ENCODE measurements around the gene RGR.

Gene RGR

DNA sequence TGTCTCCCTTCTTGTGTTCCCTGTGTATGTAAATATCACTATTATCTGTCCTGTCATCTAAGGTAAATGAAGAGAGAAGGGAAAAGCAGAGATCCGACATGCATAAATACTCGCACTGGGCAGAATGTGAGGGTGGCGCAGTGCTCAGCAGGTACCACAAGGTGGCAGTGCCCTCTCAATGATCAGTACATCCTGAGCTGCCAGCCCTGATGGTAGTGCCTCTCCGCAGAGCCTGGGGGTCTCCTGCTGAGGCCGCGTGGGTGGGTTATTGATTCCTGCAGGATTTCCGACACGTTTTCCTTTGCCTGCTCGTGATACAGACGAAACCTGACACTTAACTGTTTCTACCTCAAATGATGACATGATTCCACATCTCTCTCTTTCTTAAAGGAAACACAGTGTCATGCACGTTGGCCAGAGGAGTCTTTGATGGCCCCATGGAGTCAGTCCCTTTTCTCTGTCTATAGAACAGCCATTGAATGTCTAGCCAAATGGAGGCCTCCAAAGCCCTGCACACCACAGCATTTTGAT is 19.8 kb downstream of the RGR start:
- TF ChIP-seq FOXA1 (IDR thresholded peaks at IDR 0.05), result no peak
- TF ChIP-seq ZNF384 (IDR thresholded peaks at IDR 0.05), result no peak
- TF ChIP-seq LEF1 (IDR thresholded peaks at IDR 0.05; ENCODE audit: borderline replicate concordance), result no peak
- no peak for TF ChIP-seq FOXM1 (IDR thresholded peaks at IDR 0.05; ENCODE audit: borderline replicate concordance)
- no peak for TF ChIP-seq NFRKB (IDR thresholded peaks at IDR 0.05)
- no peak for TF ChIP-seq CTBP1 (IDR thresholded peaks at IDR 0.05; ENCODE audit: borderline replicate concordance)
- TF ChIP-seq, protein P1, sequence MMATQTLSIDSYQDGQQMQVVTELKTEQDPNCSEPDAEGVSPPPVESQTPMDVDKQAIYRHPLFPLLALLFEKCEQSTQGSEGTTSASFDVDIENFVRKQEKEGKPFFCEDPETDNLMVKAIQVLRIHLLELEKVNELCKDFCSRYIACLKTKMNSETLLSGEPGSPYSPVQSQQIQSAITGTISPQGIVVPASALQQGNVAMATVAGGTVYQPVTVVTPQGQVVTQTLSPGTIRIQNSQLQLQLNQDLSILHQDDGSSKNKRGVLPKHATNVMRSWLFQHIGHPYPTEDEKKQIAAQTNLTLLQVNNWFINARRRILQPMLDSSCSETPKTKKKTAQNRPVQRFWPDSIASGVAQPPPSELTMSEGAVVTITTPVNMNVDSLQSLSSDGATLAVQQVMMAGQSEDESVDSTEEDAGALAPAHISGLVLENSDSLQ (IDR thresholded peaks at IDR 0.05), result no peak
- no peak for TF ChIP-seq SUZ12 (IDR thresholded peaks at IDR 0.05)
- TF ChIP-seq ELF4 (IDR thresholded peaks at IDR 0.05), result no peak
- no peak for TF ChIP-seq TARDBP (IDR thresholded peaks at IDR 0.05)
- TF ChIP-seq ARNT (IDR thresholded peaks at IDR 0.05), result no peak
- no peak for TF ChIP-seq HDGF (IDR thresholded peaks at IDR 0.05; ENCODE audit: borderline replicate concordance)
- no peak for TF ChIP-seq SP1 (IDR thresholded peaks at IDR 0.05)
- TF ChIP-seq FOXK2 (IDR thresholded peaks at IDR 0.05), result no peak
- TF ChIP-seq BHLHE40 (IDR thresholded peaks at IDR 0.05; ENCODE audit: borderline replicate concordance), result no peak
- TF ChIP-seq L3MBTL2 (conservative IDR thresholded peaks at IDR 0.05), result no peak
- POLR2A ChIA-PET, result interaction anchor here (1.0 kb wide), 1 partner anchor 63 kb away, joined by 3 read pairs; the partner anchor contains the start of gene CCSER2
- CTCF ChIA-PET, result interaction anchor here (0.6 to 2.8 kb wide), 5 partner anchors 267 to 284 kb away, joined by 3 to 23 read pairs (median 5); no protein-coding TSS in a partner anchor
- peak; percentile 81 for DNase-seq (ENCODE audit: extremely low spot score)

DNA sequence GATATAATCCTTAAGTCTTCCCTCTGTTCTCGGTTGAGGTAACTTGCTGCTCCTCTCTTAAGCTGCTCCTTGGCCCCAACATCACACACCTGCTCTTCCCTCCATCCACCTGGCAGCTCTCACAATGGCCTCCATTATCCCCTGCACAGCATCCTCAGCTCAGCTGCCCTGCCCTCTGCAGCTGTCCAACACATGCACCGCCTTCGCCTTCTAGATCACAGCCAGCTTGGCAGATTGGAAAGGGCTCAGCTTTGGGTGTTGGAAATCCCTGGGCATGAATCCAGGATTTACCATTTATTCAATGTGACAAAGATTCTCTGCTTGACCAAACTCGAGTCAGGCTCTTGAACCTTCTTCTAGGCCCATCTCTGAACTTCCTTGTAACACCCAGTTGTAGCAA is 20.6 kb downstream of the RGR start:
- TF ChIP-seq FOXA1 (IDR thresholded peaks at IDR 0.05) (no peak), L3MBTL2 (conservative IDR thresholded peaks at IDR 0.05) (no peak), NFRKB (IDR thresholded peaks at IDR 0.05) (no peak), BHLHE40 (IDR thresholded peaks at IDR 0.05; ENCODE audit: borderline replicate concordance) (no peak), TARDBP (IDR thresholded peaks at IDR 0.05) (no peak), CTBP1 (IDR thresholded peaks at IDR 0.05; ENCODE audit: borderline replicate concordance) (no peak), ZNF384 (IDR thresholded peaks at IDR 0.05) (no peak), FOXM1 (IDR thresholded peaks at IDR 0.05; ENCODE audit: borderline replicate concordance) (no peak), ELF4 (IDR thresholded peaks at IDR 0.05) (no peak), LEF1 (IDR thresholded peaks at IDR 0.05; ENCODE audit: borderline replicate concordance) (no peak), FOXK2 (IDR thresholded peaks at IDR 0.05) (no peak), ARNT (IDR thresholded peaks at IDR 0.05) (no peak), SUZ12 (IDR thresholded peaks at IDR 0.05) (no peak)
- TF ChIP-seq, protein P1 (IDR thresholded peaks at IDR 0.05), result no peak
- DNase-seq (ENCODE audit: extremely low spot score), result no peak

DNA sequence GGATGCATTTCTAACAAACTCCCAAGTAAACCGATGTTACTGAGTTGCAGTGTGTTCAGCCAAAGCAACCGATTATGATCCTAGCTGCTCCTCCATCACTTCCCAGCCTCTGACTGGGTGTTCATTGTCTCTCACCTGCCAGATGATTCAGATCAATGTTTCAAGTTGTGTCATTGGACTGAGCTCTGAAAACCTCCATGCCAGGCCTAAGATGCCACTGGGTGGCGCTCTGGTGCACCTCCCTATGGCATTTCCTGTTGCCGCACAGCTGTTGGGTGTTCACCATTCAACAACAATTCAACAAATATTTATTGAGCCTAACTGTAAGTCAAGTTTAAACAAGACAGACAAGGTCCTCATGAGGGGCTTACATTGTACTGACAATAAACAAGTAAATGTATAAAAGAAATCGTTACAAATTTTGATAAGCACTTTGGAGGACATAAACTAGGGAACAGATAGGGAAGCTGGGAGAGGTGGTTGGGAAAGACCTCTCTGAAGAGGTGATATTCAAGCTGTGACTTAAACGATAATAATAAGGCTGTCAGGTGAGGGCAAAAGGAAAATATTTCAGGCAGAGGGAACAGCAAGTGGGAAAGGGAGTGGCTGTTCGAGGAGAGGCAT is 22.8 kb downstream of the RGR start:
- TF ChIP-seq FOXK2 (IDR thresholded peaks at IDR 0.05) (no peak), FOXA1 (IDR thresholded peaks at IDR 0.05) (no peak), SUZ12 (IDR thresholded peaks at IDR 0.05) (no peak), FOXM1 (IDR thresholded peaks at IDR 0.05; ENCODE audit: borderline replicate concordance) (no peak), ZNF384 (IDR thresholded peaks at IDR 0.05) (no peak), CTBP1 (IDR thresholded peaks at IDR 0.05; ENCODE audit: borderline replicate concordance) (no peak), BHLHE40 (IDR thresholded peaks at IDR 0.05; ENCODE audit: borderline replicate concordance) (no peak), LEF1 (IDR thresholded peaks at IDR 0.05; ENCODE audit: borderline replicate concordance) (no peak)
- CTCF ChIA-PET, result interaction anchor here (0.7 to 2.4 kb wide), 13 partner anchors 11 to 273 kb away, joined by 3 to 33 read pairs (median 4); no protein-coding TSS in a partner anchor
- POLR2A ChIA-PET, result interaction anchor here (0.9 to 1.1 kb wide), 2 partner anchors 24 to 270 kb away, joined by 3 to 4 read pairs; no protein-coding TSS in a partner anchor
- peak; percentile 49 for DNase-seq (ENCODE audit: extremely low spot score)

More for the DNA sequence above, 20.6 kb downstream of the RGR start:
- ChIA-PET CTCF (interaction anchor here (2.8 kb wide), 1 partner anchor 271 kb away, joined by 23 read pairs; no protein-coding TSS in a partner anchor), POLR2A (no interaction called here)

DNA sequence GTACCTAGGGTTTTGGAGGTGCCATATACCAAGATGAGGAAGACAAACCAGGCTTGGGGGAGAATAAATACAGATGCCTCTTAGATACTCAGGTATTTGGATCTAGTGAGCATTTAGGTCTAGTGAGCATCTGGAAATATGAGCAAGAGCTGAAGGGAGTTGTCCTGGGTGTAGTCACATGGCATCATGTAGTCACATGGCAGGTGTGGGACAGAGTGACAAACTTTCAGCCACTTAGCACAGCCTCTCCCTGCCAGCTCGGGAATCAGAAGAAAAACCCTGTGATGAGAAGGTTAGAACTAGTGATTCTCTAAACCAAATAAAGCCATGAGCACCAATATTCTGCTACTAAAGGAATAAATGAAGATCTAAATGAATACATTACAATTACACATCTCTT is 24.3 kb downstream of the RGR start:
- POLR2A ChIA-PET, result no interaction called here
- CTCF ChIA-PET, result interaction anchor here (0.7 kb wide), 1 partner anchor 268 kb away, joined by 3 read pairs; no protein-coding TSS in a partner anchor
- TF ChIP-seq CTBP1 (IDR thresholded peaks at IDR 0.05; ENCODE audit: borderline replicate concordance), result no peak
- TF ChIP-seq FOXA1 (IDR thresholded peaks at IDR 0.05), result no peak
- no peak for TF ChIP-seq ZNF384 (IDR thresholded peaks at IDR 0.05)
- no peak for TF ChIP-seq HDGF (IDR thresholded peaks at IDR 0.05; ENCODE audit: borderline replicate concordance)
- TF ChIP-seq ARNT (IDR thresholded peaks at IDR 0.05), result no peak
- TF ChIP-seq BHLHE40 (IDR thresholded peaks at IDR 0.05; ENCODE audit: borderline replicate concordance), result no peak
- TF ChIP-seq FOXK2 (IDR thresholded peaks at IDR 0.05), result no peak
- no peak for TF ChIP-seq L3MBTL2 (conservative IDR thresholded peaks at IDR 0.05)
- TF ChIP-seq NFRKB (IDR thresholded peaks at IDR 0.05), result no peak
- no peak for TF ChIP-seq SUZ12 (IDR thresholded peaks at IDR 0.05)
- TF ChIP-seq SP1 (IDR thresholded peaks at IDR 0.05), result no peak
- TF ChIP-seq LEF1 (IDR thresholded peaks at IDR 0.05; ENCODE audit: borderline replicate concordance), result no peak
- no peak for TF ChIP-seq TARDBP (IDR thresholded peaks at IDR 0.05)
- TF ChIP-seq FOXM1 (IDR thresholded peaks at IDR 0.05; ENCODE audit: borderline replicate concordance), result no peak
- TF ChIP-seq, protein P1 (IDR thresholded peaks at IDR 0.05), result no peak
- TF ChIP-seq ELF4 (IDR thresholded peaks at IDR 0.05), result no peak
- DNase-seq (ENCODE audit: extremely low spot score), result no peak

DNA sequence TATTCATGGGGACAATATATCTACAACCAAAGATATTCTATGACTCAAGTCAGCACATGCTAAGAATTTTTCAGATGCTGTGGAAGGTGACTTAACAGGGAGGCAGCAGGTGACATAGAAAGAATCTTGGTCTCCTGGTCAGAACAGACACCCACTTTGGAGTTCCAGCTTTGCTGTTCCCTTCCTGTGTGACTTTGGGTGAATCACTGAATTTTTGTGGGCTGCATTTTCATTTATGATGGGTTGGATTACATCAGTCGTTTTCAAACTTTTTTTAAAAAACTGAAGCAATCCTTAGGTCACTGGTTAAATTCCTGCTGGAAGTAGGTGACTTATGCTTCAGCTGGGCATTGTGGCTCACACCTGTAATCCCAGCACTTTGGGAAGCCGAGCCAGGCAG is 24.9 kb downstream of the RGR start:
- ChIA-PET POLR2A (no interaction called here), CTCF (interaction anchor here (0.7 kb wide), 2 partner anchors 129 to 267 kb away, joined by 3 to 4 read pairs; no protein-coding TSS in a partner anchor)
- TF ChIP-seq FOXA1 (IDR thresholded peaks at IDR 0.05), result no peak
- TF ChIP-seq FOXM1 (IDR thresholded peaks at IDR 0.05; ENCODE audit: borderline replicate concordance), result no peak
- TF ChIP-seq, protein P1 (IDR thresholded peaks at IDR 0.05), result no peak
- no peak for TF ChIP-seq LEF1 (IDR thresholded peaks at IDR 0.05; ENCODE audit: borderline replicate concordance)
- no peak for TF ChIP-seq ARNT (IDR thresholded peaks at IDR 0.05)
- no peak for TF ChIP-seq FOXK2 (IDR thresholded peaks at IDR 0.05)
- TF ChIP-seq HDGF (IDR thresholded peaks at IDR 0.05; ENCODE audit: borderline replicate concordance), result no peak
- no peak for TF ChIP-seq ELF4 (IDR thresholded peaks at IDR 0.05)
- no peak for TF ChIP-seq L3MBTL2 (conservative IDR thresholded peaks at IDR 0.05)
- TF ChIP-seq SP1 (IDR thresholded peaks at IDR 0.05), result no peak
- no peak for TF ChIP-seq CTBP1 (IDR thresholded peaks at IDR 0.05; ENCODE audit: borderline replicate concordance)
- no peak for TF ChIP-seq TARDBP (IDR thresholded peaks at IDR 0.05)
- DNase-seq (ENCODE audit: extremely low spot score), result no peak

All from HEK293T (cell line).